Breast epithelium (tissue), 4 donors: ENCODE results near the gene MICALL2. TPM values are rescaled to one million over a fixed set of nuclear protein-coding genes. Genes with fewer than 3 reads are reported as not detected.

Source experiments
- DNase-seq, 2 donors: peaks; one replicate each; pipeline ENCODE4 v3.0.0-alpha.2; 2019; ENCODE audit warnings: low spot score in 2 of 2
- H3K27ac ChIP-seq, 2 donors: fragments of 200-600 bp; sonication (generic) in 1 of 2; one replicate each; pipeline ENCODE4 v1.5.1; 2016 to 2019; ENCODE audit warnings: mild to moderate bottlenecking in 1 of 2
- H3K27me3 ChIP-seq, 2 donors: fragments of 200-600 bp; sonication (generic) in 1 of 2; one replicate each; pipeline versions ENCODE4 v1.5.1 to v1.6.0; 2017 to 2019; ENCODE audit warnings: control low read depth in 1 of 2, mild to moderate bottlenecking in 1 of 2
- H3K36me3 ChIP-seq: fragments of 200-600 bp; one replicate; pipeline ENCODE4 v1.5.1; 2019
- H3K4me1 ChIP-seq, 2 donors: fragments of 200-600 bp; sonication (generic); one replicate each; pipeline ENCODE4 v1.5.1; 2016 to 2019; ENCODE audit warnings: control low read depth in 1 of 2
- H3K4me3 ChIP-seq, 3 donors: fragments of 200-600 bp; sonication (generic); 1 replicate in 2 of 3; 2 replicates in 1 of 3; pipeline ENCODE4 v1.5.1; 2016 to 2019; ENCODE audit warnings: mild to moderate bottlenecking in 3 of 3, moderate library complexity in 2 of 3
- H3K9me3 ChIP-seq, 2 donors: fragments of 200-600 bp; sonication (generic) in 1 of 2; one replicate each; pipeline ENCODE4 v1.5.1; 2016 to 2019; ENCODE audit warnings: control low read depth in 1 of 2
- POLR2A ChIP-seq: fragments of 450-650 bp; IDR thresholded peaks from one replicate; pipeline ENCODE4 v1.6.1; 2016; ENCODE audit warnings: antibody characterized with exemption, mild to moderate bottlenecking, moderate library complexity
- POLR2AphosphoS5 ChIP-seq, 3 donors: sonication (generic); formaldehyde crosslinking; IDR thresholded peaks; one replicate each; pipeline ENCODE4 v1.6.1; 2017; ENCODE audit warnings: antibody characterized with exemption in 3 of 3
- intact Hi-C: fragments of 100-400 bp; cut with DNase I; formaldehyde crosslinking; loops from one replicate; pipeline ENCODE4 v1.15.1; 2023; ENCODE audit warnings: low total_unique reads
- total RNA-seq, 3 donors: library from RNA; depleted of rRNA; stranded (reverse); fragments of >200 nt; gene quantifications; one replicate each; pipeline ENCODE4 v1.1.0, GENCODE V29; 2016
- TF ChIP-seq, protein P1 (sequence below), 3 donors: fragments of 450-650 bp; IDR thresholded peaks; one replicate each; pipeline ENCODE4 v1.5.1; 2016 to 2017; ENCODE audit warnings: antibody characterized with exemption in 3 of 3, mild to moderate bottlenecking in 3 of 3, moderate library complexity in 3 of 3

Gene MICALL2
- total RNA-seq, 3 donors from 2014 or later, result 4.0 to 20.0 (median 15.8) TPM

DNA sequence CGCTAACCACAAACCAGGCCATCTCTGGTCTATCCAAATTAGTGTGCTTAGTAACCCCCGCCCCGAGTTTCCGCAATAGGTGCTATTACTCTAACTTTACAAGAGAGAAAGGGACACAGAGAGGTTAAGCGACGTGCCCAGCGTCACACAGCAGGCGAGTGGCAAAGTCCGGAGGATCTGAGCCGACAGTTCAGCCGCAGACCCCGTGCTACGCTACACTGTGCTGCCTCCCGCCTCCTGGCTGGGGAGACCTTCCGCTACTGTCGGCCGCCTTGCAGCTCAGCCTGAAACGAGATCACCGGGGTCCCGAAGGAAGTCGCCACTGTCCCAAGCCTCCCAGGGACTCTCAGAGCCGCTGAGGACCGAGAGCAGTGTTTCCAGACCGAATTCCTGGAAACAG, 44.1 kb upstream of the MICALL2 start:
- no peaks in the 10 kb centered on the region for H3K9me3 ChIP-seq
- peaks cover 0 to 16% of the 10 kb centered on the region in 2 donors for H3K4me1 ChIP-seq
- intact Hi-C loops, result no loop called here
- H3K27me3 ChIP-seq, result no peaks in the 10 kb centered on the region
- H3K36me3 ChIP-seq, result no peaks in the 10 kb centered on the region
- peak overlapping the region; percentile 99 to 100 (median 100) for H3K4me3 ChIP-seq
- H3K27ac ChIP-seq, result no peak overlapping the region
- TF ChIP-seq POLR2AphosphoS5 (IDR thresholded peaks at IDR 0.05) (no peak), POLR2A (no peak)
- TF ChIP-seq, protein P1, sequence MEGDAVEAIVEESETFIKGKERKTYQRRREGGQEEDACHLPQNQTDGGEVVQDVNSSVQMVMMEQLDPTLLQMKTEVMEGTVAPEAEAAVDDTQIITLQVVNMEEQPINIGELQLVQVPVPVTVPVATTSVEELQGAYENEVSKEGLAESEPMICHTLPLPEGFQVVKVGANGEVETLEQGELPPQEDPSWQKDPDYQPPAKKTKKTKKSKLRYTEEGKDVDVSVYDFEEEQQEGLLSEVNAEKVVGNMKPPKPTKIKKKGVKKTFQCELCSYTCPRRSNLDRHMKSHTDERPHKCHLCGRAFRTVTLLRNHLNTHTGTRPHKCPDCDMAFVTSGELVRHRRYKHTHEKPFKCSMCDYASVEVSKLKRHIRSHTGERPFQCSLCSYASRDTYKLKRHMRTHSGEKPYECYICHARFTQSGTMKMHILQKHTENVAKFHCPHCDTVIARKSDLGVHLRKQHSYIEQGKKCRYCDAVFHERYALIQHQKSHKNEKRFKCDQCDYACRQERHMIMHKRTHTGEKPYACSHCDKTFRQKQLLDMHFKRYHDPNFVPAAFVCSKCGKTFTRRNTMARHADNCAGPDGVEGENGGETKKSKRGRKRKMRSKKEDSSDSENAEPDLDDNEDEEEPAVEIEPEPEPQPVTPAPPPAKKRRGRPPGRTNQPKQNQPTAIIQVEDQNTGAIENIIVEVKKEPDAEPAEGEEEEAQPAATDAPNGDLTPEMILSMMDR (IDR thresholded peaks at IDR 0.05), result no peak
- DNase-seq, result no peak

- H3K27me3 ChIP-seq, result no peaks in the 10 kb centered on the region
- intact Hi-C loops, result no loop called here
- TF ChIP-seq POLR2A, result no peak
- TF ChIP-seq POLR2AphosphoS5 (IDR thresholded peaks at IDR 0.05), result no peak
- TF ChIP-seq, protein P1 (IDR thresholded peaks at IDR 0.05), result no peak
- no peaks in the 10 kb centered on the region for H3K36me3 ChIP-seq
- no peak for DNase-seq
- peak overlapping the region; percentile 99 to 100 (median 100) for H3K4me3 ChIP-seq
- peaks cover 0 to 16% of the 10 kb centered on the region in 2 donors for H3K4me1 ChIP-seq
- H3K9me3 ChIP-seq, result no peaks in the 10 kb centered on the region
- no peak overlapping the region for H3K27ac ChIP-seq
These were observed 43.6 kb upstream of the MICALL2 start for GRCh38 chr7:1502845-1503244.

DNA sequence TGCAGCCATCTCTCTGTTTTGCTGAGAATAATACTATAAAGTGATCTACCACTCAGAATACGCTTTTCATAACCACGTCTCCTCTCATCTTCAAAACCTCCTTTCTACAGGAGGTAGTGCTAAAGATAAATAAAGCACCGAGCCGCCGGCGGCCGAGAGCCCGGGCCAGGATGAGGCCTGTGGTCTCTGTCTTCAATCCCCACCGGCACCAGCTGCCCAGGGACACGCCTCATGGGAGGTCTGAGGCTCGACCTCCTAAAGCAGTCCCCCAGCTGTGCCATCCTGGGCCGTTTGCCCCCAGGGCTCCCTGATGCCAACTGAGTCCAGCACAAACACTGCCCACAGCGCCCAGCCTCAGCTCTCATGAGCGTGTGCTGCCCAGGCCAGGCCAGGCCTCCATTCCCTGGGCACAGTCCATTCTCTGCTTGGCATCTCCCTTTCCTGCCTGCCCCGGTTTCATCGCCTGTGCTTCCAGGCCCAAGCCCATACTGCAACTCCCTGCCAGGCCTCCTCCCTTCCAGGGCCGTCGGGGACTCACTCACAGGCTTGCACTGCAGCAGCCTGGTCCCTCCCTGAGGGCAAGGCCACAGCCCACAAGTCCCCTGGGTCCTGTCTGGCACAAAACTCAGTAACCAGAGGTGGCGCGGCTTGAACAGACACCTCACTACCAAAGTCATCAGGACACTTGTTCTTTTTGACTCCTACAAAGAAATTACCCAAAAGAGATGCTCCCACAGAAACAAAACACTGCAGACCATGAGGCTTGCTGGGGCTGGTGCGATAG, 42.4 kb upstream of the MICALL2 start:
- no peak for DNase-seq
- Histone ChIP-seq H3K4me3 (no peak overlapping the region), H3K9me3 (no peaks in the 10 kb centered on the region), H3K27me3 (no peaks in the 10 kb centered on the region), H3K27ac (no peak overlapping the region), H3K4me1 (peaks cover 0 to 16% of the 10 kb centered on the region in 2 donors), H3K36me3 (peaks cover 5% of the 10 kb centered on the region)
- intact Hi-C loops, result no loop called here
- no peak for TF ChIP-seq POLR2AphosphoS5 (IDR thresholded peaks at IDR 0.05)
- no peak for TF ChIP-seq POLR2A
- TF ChIP-seq, protein P1 (IDR thresholded peaks at IDR 0.05), result no peak

GRCh38 chr7:1500064-1500807, 41.0 kb upstream of the MICALL2 start:
- intact Hi-C loops, result no loop called here
- peaks cover 12% of the 10 kb centered on the region for H3K36me3 ChIP-seq

More at GRCh38 chr7:1500064-1500807, 41.0 kb upstream of the MICALL2 start:
- H3K27me3 ChIP-seq, result no peaks in the 10 kb centered on the region
- H3K9me3 ChIP-seq, result no peaks in the 10 kb centered on the region
- no peak overlapping the region for H3K27ac ChIP-seq
- peaks cover 0 to 16% of the 10 kb centered on the region in 2 donors for H3K4me1 ChIP-seq
- no peak overlapping the region for H3K4me3 ChIP-seq
- TF ChIP-seq POLR2AphosphoS5 (IDR thresholded peaks at IDR 0.05) (no peak), POLR2A (no peak)
- TF ChIP-seq, protein P1 (IDR thresholded peaks at IDR 0.05), result no peak
- no peak for DNase-seq
